Gastrocnemius medialis (tissue), 4 donors: Measurements from ENCODE around the gene RAB15.

ENCODE experiments used
- POLR2A ChIP-seq, 2 donors: fragments of 450-650 bp; IDR thresholded peaks; one replicate each; pipeline ENCODE4 v1.6.1; 2017; ENCODE audit warnings: antibody characterized with exemption in 2 of 2, mild to moderate bottlenecking in 2 of 2, moderate library complexity in 2 of 2
- TF ChIP-seq, protein P1 (sequence below), 5 experiments: fragments of 450-650 bp in 3 of 5; fragments of 200-600 bp in 2 of 5; sonication (generic) in 2 of 5; IDR thresholded peaks in 4 of 5; conservative IDR thresholded peaks in 1 of 5; 1 replicate in 4 of 5; 2 replicates in 1 of 5; pipeline ENCODE4 v1.5.1; 2016 to 2019; ENCODE audit warnings: antibody characterized with exemption in 5 of 5, mild to moderate bottlenecking in 3 of 5, moderate library complexity in 3 of 5

- TF ChIP-seq, protein P1, sequence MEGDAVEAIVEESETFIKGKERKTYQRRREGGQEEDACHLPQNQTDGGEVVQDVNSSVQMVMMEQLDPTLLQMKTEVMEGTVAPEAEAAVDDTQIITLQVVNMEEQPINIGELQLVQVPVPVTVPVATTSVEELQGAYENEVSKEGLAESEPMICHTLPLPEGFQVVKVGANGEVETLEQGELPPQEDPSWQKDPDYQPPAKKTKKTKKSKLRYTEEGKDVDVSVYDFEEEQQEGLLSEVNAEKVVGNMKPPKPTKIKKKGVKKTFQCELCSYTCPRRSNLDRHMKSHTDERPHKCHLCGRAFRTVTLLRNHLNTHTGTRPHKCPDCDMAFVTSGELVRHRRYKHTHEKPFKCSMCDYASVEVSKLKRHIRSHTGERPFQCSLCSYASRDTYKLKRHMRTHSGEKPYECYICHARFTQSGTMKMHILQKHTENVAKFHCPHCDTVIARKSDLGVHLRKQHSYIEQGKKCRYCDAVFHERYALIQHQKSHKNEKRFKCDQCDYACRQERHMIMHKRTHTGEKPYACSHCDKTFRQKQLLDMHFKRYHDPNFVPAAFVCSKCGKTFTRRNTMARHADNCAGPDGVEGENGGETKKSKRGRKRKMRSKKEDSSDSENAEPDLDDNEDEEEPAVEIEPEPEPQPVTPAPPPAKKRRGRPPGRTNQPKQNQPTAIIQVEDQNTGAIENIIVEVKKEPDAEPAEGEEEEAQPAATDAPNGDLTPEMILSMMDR (IDR thresholded peaks at IDR 0.05 in 4 of 5, conservative IDR thresholded peaks at IDR 0.05 in 1 of 5), result no peak
- no peak for TF ChIP-seq POLR2A (IDR thresholded peaks at IDR 0.05)
These were observed 39.4 kb upstream of the RAB15 start for GRCh38 chr14:65011538-65011937.
